Esophagus squamous epithelium (tissue), 5 donors: Measurements from ENCODE around the gene THAP7. TPM values are rescaled to one million over a fixed set of nuclear protein-coding genes. Genes with fewer than 3 reads are reported as not detected.

Experiments used
- DNase-seq: peaks from one replicate; lab custom pipeline; 2025; lab: John Stamatoyannopoulos, UW
- H3K27ac ChIP-seq, 4 donors: fragments of 200-600 bp; sonication (generic); one replicate each; pipeline ENCODE4 v1.5.1; 2016 to 2019; ENCODE audit warnings: mild to moderate bottlenecking in 1 of 4
- H3K27me3 ChIP-seq, 4 donors: fragments of 200-600 bp; sonication (generic); 1 replicate in 3 of 4; 2 replicates in 1 of 4; pipeline versions ENCODE4 v1.5.1 to v1.6.0; 2017 to 2021; ENCODE audit warnings: antibody characterized with exemption in 1 of 4
- H3K36me3 ChIP-seq, 3 donors: fragments of 200-600 bp; sonication (generic); one replicate each; pipeline ENCODE4 v1.5.1; 2016 to 2019
- H3K4me1 ChIP-seq, 3 donors: fragments of 200-600 bp; sonication (generic); one replicate each; pipeline ENCODE4 v1.5.1; 2017 to 2019
- H3K4me3 ChIP-seq, 4 donors: fragments of 200-600 bp; sonication (generic); 1 replicate in 3 of 4; 2 replicates in 1 of 4; pipeline ENCODE4 v1.5.1; 2016 to 2019; ENCODE audit warnings: mild to moderate bottlenecking in 2 of 4, moderate library complexity in 1 of 4
- H3K9me3 ChIP-seq, 3 donors: fragments of 200-600 bp; sonication (generic); one replicate each; pipeline ENCODE4 v1.5.1; 2016 to 2019
- POLR2A ChIP-seq, 4 donors: fragments of 450-650 bp; IDR thresholded peaks; one replicate each; pipeline ENCODE4 v1.6.1; 2017; ENCODE audit warnings: antibody characterized with exemption in 4 of 4, mild to moderate bottlenecking in 4 of 4, moderate library complexity in 3 of 4
- WGBS, 2 donors: methylation state at CpG; one replicate each; pipeline ENCODE4 v1.1.5; 2018; 5-methylcytosine and 5-hydroxymethylcytosine counted together
- intact Hi-C: fragments of 100-400 bp; cut with DNase I; formaldehyde crosslinking; loops from one replicate; pipeline ENCODE4 v1.15.0; 2022
- total RNA-seq, 4 donors: library from RNA; depleted of rRNA; stranded (reverse); fragments of >200 nt; gene quantifications; one replicate each; pipeline ENCODE4 v1.1.0, GENCODE V29; 2016
- TF ChIP-seq, protein P1 (sequence below), 6 experiments: fragments of 450-650 bp in 4 of 6; fragments of 200-600 bp in 2 of 6; sonication (generic) in 2 of 6; IDR thresholded peaks; one replicate each; pipeline ENCODE4 v1.5.1; 2016 to 2019; ENCODE audit warnings: antibody characterized with exemption in 6 of 6, mild to moderate bottlenecking in 4 of 6, moderate library complexity in 4 of 6
- donor health status: DM: yes; HTN: yes; CAD: no.

Gene THAP7
- total RNA-seq, 4 donors from 2014 or later: 13.2 to 38.7 (median 32.0) TPM

DNA sequence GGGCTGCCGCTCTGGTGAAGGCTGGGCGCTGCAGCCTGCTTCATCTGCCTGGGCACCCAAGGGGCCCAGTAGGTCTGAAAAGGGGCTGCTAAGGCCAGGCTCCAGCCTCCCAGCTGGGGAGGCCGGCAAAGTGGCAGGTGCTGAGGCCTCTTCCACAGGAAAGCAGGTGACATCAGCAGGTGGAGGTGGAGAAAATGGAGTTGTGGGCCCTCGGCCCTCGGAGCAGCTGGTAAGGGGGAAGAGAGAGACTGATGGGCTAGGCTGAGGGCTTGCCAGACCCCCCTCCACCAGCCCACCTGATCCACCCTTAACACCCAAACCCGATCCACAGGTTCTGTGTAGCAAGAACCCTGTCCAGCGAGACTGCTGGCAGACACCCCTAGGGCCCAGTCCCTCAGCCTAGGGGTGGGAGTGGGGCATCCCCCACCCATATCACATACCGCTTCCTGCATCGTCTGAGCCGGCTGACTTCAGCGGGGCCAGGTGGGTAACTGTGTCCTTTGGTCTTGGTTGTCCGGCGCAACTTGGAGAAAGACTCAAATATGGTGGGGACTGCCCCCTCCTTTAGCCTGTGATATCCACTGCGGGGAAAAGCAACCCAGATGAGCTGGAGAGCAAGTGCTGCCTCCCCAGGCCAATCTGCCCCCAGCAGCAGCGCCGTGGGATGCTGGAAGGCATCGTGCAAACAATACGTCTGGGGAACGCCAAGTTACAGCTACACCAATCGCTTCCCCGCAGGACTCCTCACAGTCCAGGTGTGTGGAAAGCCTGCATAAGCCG lies 1.5 kb downstream of the THAP7 start:
- intact Hi-C loops: no loop called here
- WGBS, 2 donors: 24 to 35% methylated on average over 10 to 11 of the region's 22 CpGs
- Histone ChIP-seq H3K9me3 (no peaks in the 10 kb centered on the region), H3K4me1 (peaks cover 18 to 48% (median 29%) of the 10 kb centered on the region in 3 donors), H3K27ac (peak overlapping the region; percentile 99 to 100 (median 100)), H3K4me3 (peak overlapping the region; percentile 80 to 93 (median 84)), H3K36me3 (peaks cover 19 to 52% (median 26%) of the 10 kb centered on the region in 3 donors), H3K27me3 (no peaks in the 10 kb centered on the region)
- DNase-seq: no peak
- TF ChIP-seq, protein P1, sequence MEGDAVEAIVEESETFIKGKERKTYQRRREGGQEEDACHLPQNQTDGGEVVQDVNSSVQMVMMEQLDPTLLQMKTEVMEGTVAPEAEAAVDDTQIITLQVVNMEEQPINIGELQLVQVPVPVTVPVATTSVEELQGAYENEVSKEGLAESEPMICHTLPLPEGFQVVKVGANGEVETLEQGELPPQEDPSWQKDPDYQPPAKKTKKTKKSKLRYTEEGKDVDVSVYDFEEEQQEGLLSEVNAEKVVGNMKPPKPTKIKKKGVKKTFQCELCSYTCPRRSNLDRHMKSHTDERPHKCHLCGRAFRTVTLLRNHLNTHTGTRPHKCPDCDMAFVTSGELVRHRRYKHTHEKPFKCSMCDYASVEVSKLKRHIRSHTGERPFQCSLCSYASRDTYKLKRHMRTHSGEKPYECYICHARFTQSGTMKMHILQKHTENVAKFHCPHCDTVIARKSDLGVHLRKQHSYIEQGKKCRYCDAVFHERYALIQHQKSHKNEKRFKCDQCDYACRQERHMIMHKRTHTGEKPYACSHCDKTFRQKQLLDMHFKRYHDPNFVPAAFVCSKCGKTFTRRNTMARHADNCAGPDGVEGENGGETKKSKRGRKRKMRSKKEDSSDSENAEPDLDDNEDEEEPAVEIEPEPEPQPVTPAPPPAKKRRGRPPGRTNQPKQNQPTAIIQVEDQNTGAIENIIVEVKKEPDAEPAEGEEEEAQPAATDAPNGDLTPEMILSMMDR (IDR thresholded peaks at IDR 0.05): no peak
- no peak for TF ChIP-seq POLR2A (IDR thresholded peaks at IDR 0.05)

DNA sequence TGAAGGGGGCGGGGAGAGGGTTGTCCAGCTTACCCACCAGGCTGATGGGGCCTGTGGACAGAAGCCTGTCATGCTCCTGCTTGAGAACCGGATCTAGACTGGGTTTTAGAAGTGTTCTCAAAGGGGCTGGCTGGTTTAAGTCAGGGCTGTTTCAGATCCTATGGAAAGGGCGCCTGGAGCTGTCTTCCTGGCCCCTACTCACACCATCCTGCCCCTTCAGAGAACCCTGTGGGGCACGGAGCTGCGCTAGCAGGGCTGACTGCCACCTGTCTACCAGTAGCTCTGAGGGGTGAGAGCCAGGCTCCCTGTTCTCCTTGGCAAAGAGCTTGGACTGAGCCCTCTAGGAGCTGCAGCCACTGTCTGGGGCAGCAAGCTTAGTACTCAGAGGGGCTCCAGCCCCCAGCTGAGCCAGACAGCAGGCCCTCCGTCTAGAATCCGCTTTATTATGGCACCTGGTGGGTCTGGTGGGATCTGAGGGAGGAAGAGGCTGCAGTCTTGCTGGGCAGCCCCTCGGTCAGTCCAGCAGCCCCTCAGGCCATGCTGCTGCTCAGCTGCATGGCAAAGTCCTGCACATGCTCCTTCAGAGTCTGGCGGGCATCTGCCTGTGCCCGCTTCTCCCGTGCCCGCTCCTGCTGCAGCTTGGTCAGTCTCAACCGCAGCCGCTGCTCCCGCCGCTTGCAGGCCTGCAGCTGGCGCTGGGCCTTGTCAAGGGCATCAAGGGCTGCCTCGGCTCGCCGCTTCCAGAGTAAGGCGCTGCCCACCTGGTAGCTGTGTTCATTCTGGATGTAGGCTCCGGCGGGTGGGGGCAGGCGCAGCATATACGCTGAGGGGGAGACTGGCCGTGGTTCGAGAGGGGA lies 2.3 kb downstream of the THAP7 start:
- Histone ChIP-seq H3K4me1 (peaks cover 18 to 48% (median 29%) of the 10 kb centered on the region in 3 donors), H3K27me3 (no peaks in the 10 kb centered on the region), H3K27ac (peak overlapping the region in 2 of 4 donors; percentile 5 to 100), H3K36me3 (peaks cover 23 to 60% (median 31%) of the 10 kb centered on the region in 3 donors), H3K9me3 (no peaks in the 10 kb centered on the region), H3K4me3 (peak overlapping the region in 1 of 4 donors; percentile 93)
- intact Hi-C loops: no loop called here
- no peak for TF ChIP-seq POLR2A (IDR thresholded peaks at IDR 0.05)
- TF ChIP-seq, protein P1 (IDR thresholded peaks at IDR 0.05): no peak
- 69 to 80% methylated on average over 1 to 3 of the region's 27 CpGs for WGBS, 2 donors
- DNase-seq: no peak

GRCh38 chr22:20998411-20999336 lies 3.2 kb downstream of the THAP7 start:
- Histone ChIP-seq H3K9me3 (no peaks in the 10 kb centered on the region), H3K36me3 (peaks cover 25 to 69% (median 31%) of the 10 kb centered on the region in 3 donors), H3K4me1 (peaks cover 18 to 44% (median 26%) of the 10 kb centered on the region in 3 donors), H3K4me3 (no peak overlapping the region), H3K27me3 (no peaks in the 10 kb centered on the region), H3K27ac (peak overlapping the region in 1 of 4 donors; percentile 5)
- intact Hi-C loops: no loop called here
- 24 to 53% methylated on average over 3 of the region's 7 CpGs for WGBS, 2 donors
- no peak for DNase-seq
- TF ChIP-seq POLR2A (IDR thresholded peaks at IDR 0.05): no peak
- TF ChIP-seq, protein P1 (IDR thresholded peaks at IDR 0.05): no peak

GRCh38 chr22:20997536-20998257 lies 4.2 kb downstream of the THAP7 start:
- intact Hi-C loops: no loop called here
- no peak for DNase-seq
- Histone ChIP-seq H3K4me3 (no peak overlapping the region), H3K27ac (no peak overlapping the region), H3K36me3 (peaks cover 25 to 79% (median 34%) of the 10 kb centered on the region in 3 donors), H3K4me1 (peaks cover 15 to 34% (median 18%) of the 10 kb centered on the region in 3 donors), H3K9me3 (no peaks in the 10 kb centered on the region), H3K27me3 (no peaks in the 10 kb centered on the region)
- 74 to 100% methylated on average over 1 to 6 of the region's 13 CpGs for WGBS, 2 donors
- no peak for TF ChIP-seq POLR2A (IDR thresholded peaks at IDR 0.05)
- TF ChIP-seq, protein P1 (IDR thresholded peaks at IDR 0.05): no peak
